PC-9 (cell line): ENCODE data around the gene FBF1.

Experiments used
- CTCF ChIP-seq: fragments of 200-600 bp; sonication (generic); conservative IDR thresholded peaks from 2 replicates; pipeline ENCODE4 v1.6.1; 2017; ENCODE audit warnings: mixed run types, antibody characterized with exemption, mild to moderate bottlenecking, moderate library complexity
- EZH2 ChIP-seq: fragments of 200-600 bp; sonication (generic); IDR thresholded peaks from 2 replicates; pipeline ENCODE4 v1.8.0; 2017; ENCODE audit warnings: antibody characterized with exemption, low read depth

DNA sequence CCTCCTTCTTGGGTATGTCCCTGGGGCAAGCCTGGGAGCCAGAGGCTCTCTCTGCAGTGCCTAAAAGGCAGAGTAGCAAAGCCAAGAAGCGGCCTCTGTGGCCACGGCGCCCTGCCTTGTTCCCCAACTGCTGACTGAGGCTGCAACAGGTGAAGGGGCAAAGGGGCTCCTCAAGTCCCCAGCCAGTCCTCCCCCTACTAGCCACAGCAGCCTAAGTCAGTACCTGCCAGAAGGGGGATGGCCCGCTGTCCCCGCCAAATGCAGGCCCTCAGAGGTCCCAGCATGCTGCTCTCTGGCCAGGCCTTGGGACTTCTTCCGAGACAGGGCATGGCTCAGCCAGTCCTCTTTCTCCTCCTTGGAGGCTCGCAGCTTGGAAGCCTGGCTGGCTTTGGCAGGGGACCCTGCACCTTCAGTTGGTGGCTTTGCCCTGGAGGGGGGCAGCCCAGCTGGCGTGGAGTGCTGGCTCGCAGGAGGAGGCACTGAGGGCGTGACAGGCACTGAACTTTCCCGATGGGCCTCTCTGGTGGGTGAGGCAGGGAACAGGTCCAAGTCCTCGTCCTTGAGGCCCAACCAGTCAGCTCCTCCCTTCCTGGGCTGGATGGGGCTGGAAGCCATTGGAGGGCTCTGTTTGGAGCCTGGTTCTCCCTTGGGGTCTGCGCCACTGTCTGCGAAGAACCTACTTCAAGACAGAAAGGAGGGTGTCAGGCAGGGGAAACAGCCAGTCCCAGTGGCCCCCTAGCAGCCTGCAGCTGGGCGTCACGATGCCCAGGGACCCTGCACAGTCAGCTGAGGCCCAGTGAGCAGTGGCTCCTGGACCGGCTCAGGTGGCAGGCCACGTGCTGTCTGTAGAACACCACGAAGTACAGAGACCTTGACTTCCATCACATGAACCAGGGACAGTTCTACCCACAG, 17.6 kb downstream of the FBF1 start:
- TF ChIP-seq CTCF (no peak), EZH2 (no peak)
